Natural killer cell treated with Interleukin-12 subunit alpha and Interleukin-12 subunit beta and Interleukin-15 and Interleukin-18, amount 100 ng/mL, for 72 hours (primary cell): ENCODE measurements around the gene GBE1. TPM values are rescaled to one million over a fixed set of nuclear protein-coding genes. Genes with fewer than 3 reads are reported as not detected.
"Not testable (repeated sequence)": the region's sequence is repeated elsewhere in the genome, so short reads cannot be mapped to it uniquely, and the experiment has no call there.

Experiments used
- ATAC-seq, 2 donors: fragments of 150-1000 bp; cut with Tn5 transposase in 1 of 2; sonication (Bioruptor Pico), chemical (Tn5 transposase) in 1 of 2; 2 replicates each; pipeline ENCODE4 v1.10.0; 2021
- DNase-seq: peaks from one replicate; pipeline ENCODE4 v3.0.0; 2022; ENCODE audit warnings: low spot score
- H3K27ac Mint-ChIP-seq, 2 donors: 1 replicate in 1 of 2; 2 replicates in 1 of 2; pipeline ENCODE4 v1.8.0; 2022; ENCODE audit warnings: mixed read lengths in 2 of 2, mild to moderate bottlenecking in 1 of 2, moderate library complexity in 1 of 2
- H3K27me3 Mint-ChIP-seq, 2 donors: 1 replicate in 1 of 2; 2 replicates in 1 of 2; pipeline ENCODE4 v1.8.0; 2022; ENCODE audit warnings: mixed read lengths in 2 of 2
- H3K36me3 Mint-ChIP-seq: one replicate; pipeline ENCODE4 v1.8.0; 2022; ENCODE audit warnings: mixed read lengths
- H3K4me1 Mint-ChIP-seq, 2 donors: 1 replicate in 1 of 2; 2 replicates in 1 of 2; pipeline ENCODE4 v1.8.0; 2022; ENCODE audit warnings: low read depth in 2 of 2, mixed read lengths in 2 of 2, mild to moderate bottlenecking in 1 of 2
- H3K4me3 Mint-ChIP-seq: one replicate; pipeline ENCODE4 v1.8.0; 2022; ENCODE audit warnings: mixed read lengths
- H3K9me3 Mint-ChIP-seq: 2 replicates; pipeline ENCODE4 v1.8.0; 2022; ENCODE audit warnings: mixed read lengths
- total RNA-seq, 2 donors: library from RNA; stranded (reverse); gene quantifications; one replicate each; pipeline ENCODE4 v1.2.3, GENCODE V29; 2022

The GBE1 gene
- total RNA-seq, 2 donors from 2014 or later, result 22.3 to 44.3 TPM

- no peak for ATAC-seq
- no peak overlapping the region for H3K4me3 Mint-ChIP-seq
- no peak for DNase-seq
- no peaks in the 10 kb centered on the region for H3K9me3 Mint-ChIP-seq
- H3K36me3 Mint-ChIP-seq, result no peaks in the 10 kb centered on the region
- peaks cover 1 to 7% of the 10 kb centered on the region in 2 donors for H3K27me3 Mint-ChIP-seq
- no peak overlapping the region for H3K27ac Mint-ChIP-seq
- peaks cover 9 to 12% of the 10 kb centered on the region in 2 donors for H3K4me1 Mint-ChIP-seq
Observed at GRCh38 chr3:81765400-81765799, 4.0 kb upstream of the GBE1 start.

- no peaks in the 10 kb centered on the region for H3K36me3 Mint-ChIP-seq
- H3K27me3 Mint-ChIP-seq, result peaks cover 0 to 5% of the 10 kb centered on the region in 2 donors
- ATAC-seq (no peak), DNase-seq (no peak)
- no peak overlapping the region for H3K4me3 Mint-ChIP-seq
- peaks cover 12 to 18% of the 10 kb centered on the region in 2 donors for H3K4me1 Mint-ChIP-seq
- H3K9me3 Mint-ChIP-seq, result no peaks in the 10 kb centered on the region
- H3K27ac Mint-ChIP-seq, result no peak overlapping the region
Observed at GRCh38 chr3:81764665-81765064, 3.2 kb upstream of the GBE1 start.

- no peak for DNase-seq
- H3K9me3 Mint-ChIP-seq, result no peaks in the 10 kb centered on the region
- H3K27ac Mint-ChIP-seq, result no peak overlapping the region
- no peak overlapping the region for H3K4me3 Mint-ChIP-seq
- H3K27me3 Mint-ChIP-seq, result no peaks in the 10 kb centered on the region
- H3K4me1 Mint-ChIP-seq, result peaks cover 13 to 18% of the 10 kb centered on the region in 2 donors
- H3K36me3 Mint-ChIP-seq, result no peaks in the 10 kb centered on the region
- ATAC-seq, result no peak
Observed at GRCh38 chr3:81764002-81764401, 2.6 kb upstream of the GBE1 start.

- H3K36me3 Mint-ChIP-seq, result no peaks in the 10 kb centered on the region
- DNase-seq (no peak), ATAC-seq (no peak)
- no peaks in the 10 kb centered on the region for H3K9me3 Mint-ChIP-seq
- peak overlapping the region; percentile 65 for H3K4me3 Mint-ChIP-seq
- peaks cover 15 to 18% of the 10 kb centered on the region in 2 donors for H3K4me1 Mint-ChIP-seq
- peak overlapping the region; percentile 89 to 96 for H3K27ac Mint-ChIP-seq
- H3K27me3 Mint-ChIP-seq, result no peaks in the 10 kb centered on the region
Observed at GRCh38 chr3:81763001-81763400, 1.6 kb upstream of the GBE1 start.

- Mint-ChIP-seq H3K27me3 (no peaks in the 10 kb centered on the region), H3K27ac (peak overlapping the region; percentile 89 to 96), H3K4me1 (peaks cover 18% of the 10 kb centered on the region in 2 donors), H3K4me3 (peak overlapping the region; percentile 89), H3K9me3 (no peaks in the 10 kb centered on the region), H3K36me3 (peaks cover 8% of the 10 kb centered on the region)
- ATAC-seq, result no peak
- DNase-seq, result no peak
Observed at GRCh38 chr3:81761904-81762580, 597 bp upstream of the GBE1 start.

- peaks cover 18 to 22% of the 10 kb centered on the region in 2 donors for H3K4me1 Mint-ChIP-seq
- no peaks in the 10 kb centered on the region for H3K27me3 Mint-ChIP-seq
- DNase-seq, result no peak
- peak overlapping the region; percentile 89 for H3K4me3 Mint-ChIP-seq
- no peak for ATAC-seq
- H3K36me3 Mint-ChIP-seq, result peaks cover 8% of the 10 kb centered on the region
- peak overlapping the region; percentile 89 to 96 for H3K27ac Mint-ChIP-seq
- H3K9me3 Mint-ChIP-seq, result no peaks in the 10 kb centered on the region
Observed at GRCh38 chr3:81760215-81760614, 1.2 kb downstream of the GBE1 start.

- not testable (repeated sequence) for H3K4me3 Mint-ChIP-seq
Observed at GRCh38 chr3:81758771-81759170, 2.7 kb downstream of the GBE1 start.

GRCh38 chr3:81758275-81758674, 3.2 kb downstream of the GBE1 start:
- no peak for DNase-seq
- H3K27me3 Mint-ChIP-seq, result no peaks in the 10 kb centered on the region
- H3K4me3 Mint-ChIP-seq, result no peak overlapping the region
- H3K36me3 Mint-ChIP-seq, result peaks cover 15% of the 10 kb centered on the region
- ATAC-seq, result no peak
- peaks cover 6% of the 10 kb centered on the region for H3K9me3 Mint-ChIP-seq
- H3K4me1 Mint-ChIP-seq, result peaks cover 18 to 32% of the 10 kb centered on the region in 2 donors
- H3K27ac Mint-ChIP-seq, result no peak overlapping the region

More at GRCh38 chr3:81758771-81759170, 2.7 kb downstream of the GBE1 start:
- Mint-ChIP-seq H3K36me3 (peaks cover 14% of the 10 kb centered on the region), H3K4me1 (peaks cover 18 to 27% of the 10 kb centered on the region in 2 donors)
- H3K27me3 Mint-ChIP-seq, ATAC-seq, H3K9me3 Mint-ChIP-seq, DNase-seq, H3K27ac Mint-ChIP-seq: not testable (repeated sequence)

- peaks cover 15% of the 10 kb centered on the region for H3K36me3 Mint-ChIP-seq
- no peak for ATAC-seq
Observed at GRCh38 chr3:81753416-81754027, 7.9 kb downstream of the GBE1 start.

GRCh38 chr3:81752604-81753003, 8.8 kb downstream of the GBE1 start:
- ATAC-seq (no peak), DNase-seq (no peak)
- H3K36me3 Mint-ChIP-seq, result peaks cover 12% of the 10 kb centered on the region
- no peak overlapping the region for H3K4me3 Mint-ChIP-seq
- no peak overlapping the region for H3K27ac Mint-ChIP-seq
- peaks cover 6% of the 10 kb centered on the region for H3K9me3 Mint-ChIP-seq
- H3K4me1 Mint-ChIP-seq, result peaks cover 0 to 18% of the 10 kb centered on the region in 2 donors
- no peaks in the 10 kb centered on the region for H3K27me3 Mint-ChIP-seq

More at GRCh38 chr3:81753416-81754027, 7.9 kb downstream of the GBE1 start:
- Mint-ChIP-seq H3K9me3 (peaks cover 6% of the 10 kb centered on the region), H3K27ac (no peak overlapping the region), H3K4me1 (peaks cover 0 to 17% of the 10 kb centered on the region in 2 donors), H3K27me3 (no peaks in the 10 kb centered on the region), H3K4me3 (no peak overlapping the region)
- DNase-seq, result no peak

- Mint-ChIP-seq H3K27ac (no peak overlapping the region), H3K4me3 (no peak overlapping the region), H3K27me3 (no peaks in the 10 kb centered on the region), H3K36me3 (peaks cover 6% of the 10 kb centered on the region), H3K4me1 (peaks cover 0 to 14% of the 10 kb centered on the region in 2 donors), H3K9me3 (no peaks in the 10 kb centered on the region)
- ATAC-seq (no peak), DNase-seq (no peak)
Observed at GRCh38 chr3:81749265-81749664, 12.2 kb downstream of the GBE1 start.

GRCh38 chr3:81747280-81747679, 14.2 kb downstream of the GBE1 start:
- Mint-ChIP-seq H3K4me1 (peaks cover 0 to 16% of the 10 kb centered on the region in 2 donors), H3K27ac (peak overlapping the region in 1 of 2 donors; percentile 48)
- H3K36me3 Mint-ChIP-seq, H3K4me3 Mint-ChIP-seq, DNase-seq, H3K27me3 Mint-ChIP-seq, H3K9me3 Mint-ChIP-seq: not testable (repeated sequence)
- ATAC-seq, result peak; percentile 57 to 69

- H3K4me1 Mint-ChIP-seq, result peaks cover 0 to 19% of the 10 kb centered on the region in 2 donors
- ATAC-seq, result no peak
- H3K9me3 Mint-ChIP-seq, result no peaks in the 10 kb centered on the region
- H3K4me3 Mint-ChIP-seq, result no peak overlapping the region
- no peaks in the 10 kb centered on the region for H3K36me3 Mint-ChIP-seq
- H3K27ac Mint-ChIP-seq, result no peak overlapping the region
- DNase-seq, result no peak
- no peaks in the 10 kb centered on the region for H3K27me3 Mint-ChIP-seq
Observed at GRCh38 chr3:81744366-81744765, 17.1 kb downstream of the GBE1 start.
